Endothelial cell of umbilical vein (primary cell): ENCODE data around the gene GJC3. TPM values are rescaled to one million over a fixed set of nuclear protein-coding genes. Genes with fewer than 3 reads are reported as not detected.

ENCODE experiments used
- BruUV-seq: library from RNA; stranded (reverse); fragments of 400-500 nt; replicated peaks from 2 replicates; lab custom pipeline; 2021; lab: Mats Ljungman, UMichigan
- CTCF ChIA-PET: fragments of 300-600, 350-600 bp; sonication (Branson Sonifier 250); formaldehyde crosslinking; loops from one replicate; lab custom pipeline; 2021; ENCODE audit warnings: antibody characterized with exemption, inconsistent platforms; lab: Charles Lee
- POLR2A ChIA-PET: fragments of 300-600, 350-600 bp; sonication (Branson Sonifier 250); formaldehyde crosslinking; loops from one replicate; lab custom pipeline; 2021; ENCODE audit warnings: antibody characterized with exemption, inconsistent platforms; lab: Charles Lee
- DNase-seq: peaks from one replicate; pipeline ENCODE4 v3.0.0-alpha.2; 2011; ENCODE audit warnings: low read depth, low spot score
- FAIRE-seq: peaks from 2 replicates; lab custom pipeline; 2011; peaks lifted over from hg19 to GRCh38; lab: Jason Lieb, UNC
- H2AFZ ChIP-seq: 2 replicates; pipeline ENCODE4 v1.6.0; 2012; ENCODE audit warnings: low read depth, low read length, control low read depth, inconsistent platforms
- H3K27ac ChIP-seq: 2 replicates; pipeline ENCODE4 v1.5.1; 2011; ENCODE audit warnings: low read depth, mild to moderate bottlenecking, control low read depth, low read length, moderate library complexity; ENCODE audit not compliant: insufficient read depth
- H3K27me3 ChIP-seq, 2 experiments: 2 replicates each; pipeline versions ENCODE4 v1.6.0 to v1.6.1; 2011; ENCODE audit warnings: low read length in 2 of 2, mixed read lengths in 1 of 2; ENCODE audit not compliant: control insufficient read depth in 2 of 2, insufficient read depth in 2 of 2
- H3K36me3 ChIP-seq, 2 experiments: 2 replicates in 1 of 2; 3 replicates in 1 of 2; pipeline ENCODE4 v1.5.1; 2011; ENCODE audit warnings: low read length in 2 of 2, mild to moderate bottlenecking in 1 of 2, moderate library complexity in 1 of 2; ENCODE audit not compliant: control insufficient read depth in 2 of 2, insufficient read depth in 2 of 2; ENCODE audit errors: extremely low read depth in 1 of 2
- H3K4me1 ChIP-seq: 3 replicates; pipeline ENCODE4 v1.5.1; 2011; ENCODE audit warnings: mild to moderate bottlenecking, low read length; ENCODE audit not compliant: control insufficient read depth, insufficient read depth; ENCODE audit errors: extremely low read depth
- H3K4me2 ChIP-seq: 2 replicates; pipeline ENCODE4 v1.6.1; 2011; ENCODE audit warnings: low read length, control low read depth, mixed read lengths; ENCODE audit not compliant: insufficient read depth
- H3K4me3 ChIP-seq, 3 experiments: fragments of 200-600 bp in 1 of 3; sonication (generic), shearing (Covaris generic) in 1 of 3; replicated peaks in 1 of 3; 2 replicates each; pipeline ENCODE4 v1.5.1; 2011 to 2016; ENCODE audit warnings: control low read depth in 3 of 3, low read length in 3 of 3, mild to moderate bottlenecking in 2 of 3, inconsistent platforms in 1 of 3, low read depth in 1 of 3, moderate library complexity in 1 of 3; ENCODE audit not compliant: insufficient read depth in 1 of 3
- H3K79me2 ChIP-seq: 2 replicates; pipeline ENCODE4 v1.6.0; 2012; ENCODE audit warnings: low read length, inconsistent platforms; ENCODE audit not compliant: control insufficient read depth, insufficient read depth
- H3K9ac ChIP-seq: replicated peaks from 2 replicates; pipeline ENCODE3; 2011; ENCODE audit warnings: low read length, control low read depth; ENCODE audit not compliant: insufficient read depth; ENCODE audit errors: extremely low read depth
- H3K9me1 ChIP-seq: replicated peaks from 3 replicates; pipeline ENCODE4 v1.6.0; 2011; ENCODE audit warnings: mild to moderate bottlenecking, low read length; ENCODE audit not compliant: control insufficient read depth, insufficient read depth; ENCODE audit errors: extremely low read depth
- H3K9me3 ChIP-seq: replicated peaks from 2 replicates; pipeline ENCODE4 v1.5.1; 2012; ENCODE audit warnings: low read length, inconsistent platforms; ENCODE audit not compliant: control insufficient read depth, insufficient read depth
- H4K20me1 ChIP-seq: replicated peaks from 2 replicates; pipeline ENCODE3; 2011; ENCODE audit warnings: mild to moderate bottlenecking, low read length; ENCODE audit not compliant: control insufficient read depth, insufficient read depth; ENCODE audit errors: extremely low read depth
- CTCF ChIP-seq, 2 donors: IDR thresholded peaks; 1 replicate in 1 of 2; 2 replicates in 1 of 2; pipeline ENCODE4 v1.5.1; 2011; ENCODE audit warnings: low read length in 2 of 2, mild to moderate bottlenecking in 2 of 2, moderate library complexity in 2 of 2, control low read depth in 1 of 2, inconsistent platforms in 1 of 2, low read depth in 1 of 2; ENCODE audit not compliant: insufficient read depth in 1 of 2; ENCODE audit errors: extremely low read depth in 1 of 2
- EZH2 ChIP-seq: IDR thresholded peaks from 2 replicates; pipeline ENCODE4 v1.6.1; 2012; ENCODE audit warnings: borderline replicate concordance, low read depth, mild to moderate bottlenecking, moderate library complexity, low read length, inconsistent platforms; ENCODE audit not compliant: severe bottlenecking
- FOS ChIP-seq: IDR thresholded peaks from 2 replicates; pipeline ENCODE4 v1.6.1; 2011; ENCODE audit warnings: mild to moderate bottlenecking, low read length, moderate library complexity, borderline replicate concordance; ENCODE audit not compliant: insufficient read depth
- GATA2 ChIP-seq: IDR thresholded peaks from 2 replicates; pipeline ENCODE4 v1.7.0; 2011; ENCODE audit warnings: low read depth, mild to moderate bottlenecking, moderate library complexity, mixed read lengths, low read length; ENCODE audit not compliant: insufficient read length, insufficient read depth
- JUN ChIP-seq: IDR thresholded peaks from 2 replicates; pipeline ENCODE4 v1.6.1; 2011; ENCODE audit warnings: borderline replicate concordance, low read depth; ENCODE audit not compliant: insufficient read length, insufficient read depth
- MAX ChIP-seq: IDR thresholded peaks from 2 replicates; pipeline ENCODE4 v1.6.1; 2011; ENCODE audit not compliant: insufficient read depth, insufficient read length
- MYC ChIP-seq: IDR thresholded peaks from one replicate; pipeline ENCODE4 v1.6.1; 2011; ENCODE audit warnings: mild to moderate bottlenecking, low read depth, low read length
- POLR2A ChIP-seq: IDR thresholded peaks from 2 replicates; pipeline ENCODE4 v1.6.1; 2012; ENCODE audit warnings: low read depth, mild to moderate bottlenecking, control low read depth, low read length
- POLR2AphosphoS5 ChIP-seq: IDR thresholded peaks from 2 replicates; pipeline ENCODE4 v1.6.1; 2012; ENCODE audit warnings: low read depth, mild to moderate bottlenecking, control low read depth, low read length, moderate library complexity; ENCODE audit not compliant: insufficient read depth
- dilution Hi-C: fragments of 300-500 bp; cut with MboI; formaldehyde crosslinking; loops from one replicate; pipeline ENCODE4 v1.15.0; 2019; ENCODE audit warnings: low sequenced_read_pairs; ENCODE audit not compliant: extremely low pct_ligation_motif_present
- intact Hi-C: fragments of 100-400 bp; cut with micrococcal nuclease; formaldehyde crosslinking; loops from one replicate; pipeline ENCODE4 v1.10.0; 2022
- polyA plus RNA-seq, 4 experiments: library from polyadenylated mRNA; depleted of rRNA in 3 of 4; stranded (reverse) in 3 of 4; unstranded in 1 of 4; fragments of >200 nt; gene quantifications; 2 replicates each; pipeline versions ENCODE4 v1.2.1 to v1.2.3, GENCODE V29; 2011 to 2012; ENCODE audit warnings: missing spikeins in 1 of 4
- total RNA-seq: library from RNA; stranded (reverse); gene quantifications from 2 replicates; pipeline ENCODE4 v1.2.3, GENCODE V29; 2021

Gene GJC3
- total and polyA plus RNA-seq, 2 donors (not counting 3 experiments of a cell fraction or from before 2014, with no cell fraction given): 0.28 TPM; not detected in 1

GRCh38 chr7:99927536-99927935 is 1.9 kb downstream of the GJC3 start:
- Histone ChIP-seq H3K9me1 (no peaks in the 10 kb centered on the region), H3K9me3 (no peaks in the 10 kb centered on the region), H3K9ac (no peak overlapping the region), H3K36me3 (no peaks in the 10 kb centered on the region), H3K4me3 (no peak overlapping the region), H3K4me1 (peaks cover 13% of the 10 kb centered on the region), H2AFZ (no peak overlapping the region), H3K27me3 (peaks cover 10 to 24% of the 10 kb centered on the region in 2 experiments), H3K79me2 (no peaks in the 10 kb centered on the region), H4K20me1 (no peaks in the 10 kb centered on the region), H3K4me2 (no peak overlapping the region), H3K27ac (no peak overlapping the region)
- FAIRE-seq (no peak), DNase-seq (no peak)
- dilution Hi-C loops: no loop called here
- no peak for TF ChIP-seq MAX
- no peak for TF ChIP-seq MYC
- TF ChIP-seq FOS: no peak
- TF ChIP-seq GATA2: no peak
- TF ChIP-seq CTCF (IDR thresholded peaks at IDR 0.05; ENCODE audit: extremely low read depth in 1 of 2, insufficient read depth in 1 of 2, low read depth in 1 of 2, low read length in 2 of 2): no peak
- TF ChIP-seq POLR2A: no peak
- TF ChIP-seq JUN: no peak
- TF ChIP-seq EZH2: no peak
- TF ChIP-seq POLR2AphosphoS5: no peak
- ChIA-PET CTCF (interaction anchor here (3.9 kb wide), 1 partner anchor 9 kb away, joined by 14 read pairs; the partner anchor contains the start of gene TRIM4), POLR2A (no interaction called here)
- no TSS peak for BruUV-seq
- intact Hi-C loops: no loop called here
